ENCODE data around the gene TMEM247. TPM values are rescaled to one million over a fixed set of nuclear protein-coding genes. Genes with fewer than 3 reads are reported as not detected.

The TMEM247 gene
- total and polyA plus RNA-seq, 10 donors = not detected

GRCh38 chr2:46493241-46493970 lies 14.0 kb downstream of the TMEM247 start:
- no peak overlapping the region for H3K27ac ChIP-seq
- no peak for DNase-seq
- intact Hi-C loops (cut with DNase I; ENCODE audit: low total_unique reads) = no loop called here
- H3K4me3 ChIP-seq = no peak overlapping the region
- WGBS, 5 donors = 46 to 68% (median 63%) methylated on average over 8 of the region's 8 CpGs
- no peak for TF ChIP-seq POLR2A (IDR thresholded peaks at IDR 0.05)
- no peak for TF ChIP-seq CTCF (IDR thresholded peaks at IDR 0.05 in 8 of 11, conservative IDR thresholded peaks at IDR 0.05 in 3 of 11)
- no peak for TF ChIP-seq POLR2AphosphoS5 (IDR thresholded peaks at IDR 0.05)
- no peaks in the 10 kb centered on the region for H3K36me3 ChIP-seq
- H3K4me1 ChIP-seq = peaks cover 9 to 43% (median 23%) of the 10 kb centered on the region in 6 donors
- no peaks in the 10 kb centered on the region for H3K9me3 ChIP-seq
- H3K27me3 ChIP-seq (replicated peaks in 1 of 7) = no peaks in the 10 kb centered on the region

GRCh38 chr2:46493971-46494250 lies 14.5 kb downstream of the TMEM247 start:
- intact Hi-C loops (cut with DNase I; ENCODE audit: low total_unique reads) = no loop called here
- H3K27ac ChIP-seq = no peak overlapping the region
- TF ChIP-seq POLR2AphosphoS5 (IDR thresholded peaks at IDR 0.05) = no peak
- TF ChIP-seq POLR2A (IDR thresholded peaks at IDR 0.05) = no peak
- TF ChIP-seq CTCF (IDR thresholded peaks at IDR 0.05 in 8 of 11, conservative IDR thresholded peaks at IDR 0.05 in 3 of 11) = no peak
- 73 to 87% (median 80%) methylated on average over 4 of the region's 4 CpGs for WGBS, 5 donors
- no peak for DNase-seq
- H3K9me3 ChIP-seq = no peaks in the 10 kb centered on the region
- H3K27me3 ChIP-seq (replicated peaks in 1 of 7) = no peaks in the 10 kb centered on the region
- H3K4me1 ChIP-seq = peaks cover 9 to 43% (median 22%) of the 10 kb centered on the region in 6 donors
- H3K4me3 ChIP-seq = no peak overlapping the region
- H3K36me3 ChIP-seq = no peaks in the 10 kb centered on the region

GRCh38 chr2:46494596-46494995 lies 15.2 kb downstream of the TMEM247 start:
- 80 to 97% (median 84%) methylated on average over 4 of the region's 4 CpGs for WGBS, 5 donors
- no peak for DNase-seq
- intact Hi-C loops (cut with DNase I; ENCODE audit: low total_unique reads) = no loop called here
- no peaks in the 10 kb centered on the region for H3K9me3 ChIP-seq
- no peaks in the 10 kb centered on the region for H3K27me3 ChIP-seq (replicated peaks in 1 of 7)
- H3K4me1 ChIP-seq = peaks cover 9 to 43% (median 24%) of the 10 kb centered on the region in 6 donors
- no peak overlapping the region for H3K27ac ChIP-seq
- H3K4me3 ChIP-seq = no peak overlapping the region
- no peak for TF ChIP-seq POLR2A (IDR thresholded peaks at IDR 0.05)
- TF ChIP-seq CTCF (IDR thresholded peaks at IDR 0.05 in 8 of 11, conservative IDR thresholded peaks at IDR 0.05 in 3 of 11) = no peak
- H3K36me3 ChIP-seq = no peaks in the 10 kb centered on the region

DNA sequence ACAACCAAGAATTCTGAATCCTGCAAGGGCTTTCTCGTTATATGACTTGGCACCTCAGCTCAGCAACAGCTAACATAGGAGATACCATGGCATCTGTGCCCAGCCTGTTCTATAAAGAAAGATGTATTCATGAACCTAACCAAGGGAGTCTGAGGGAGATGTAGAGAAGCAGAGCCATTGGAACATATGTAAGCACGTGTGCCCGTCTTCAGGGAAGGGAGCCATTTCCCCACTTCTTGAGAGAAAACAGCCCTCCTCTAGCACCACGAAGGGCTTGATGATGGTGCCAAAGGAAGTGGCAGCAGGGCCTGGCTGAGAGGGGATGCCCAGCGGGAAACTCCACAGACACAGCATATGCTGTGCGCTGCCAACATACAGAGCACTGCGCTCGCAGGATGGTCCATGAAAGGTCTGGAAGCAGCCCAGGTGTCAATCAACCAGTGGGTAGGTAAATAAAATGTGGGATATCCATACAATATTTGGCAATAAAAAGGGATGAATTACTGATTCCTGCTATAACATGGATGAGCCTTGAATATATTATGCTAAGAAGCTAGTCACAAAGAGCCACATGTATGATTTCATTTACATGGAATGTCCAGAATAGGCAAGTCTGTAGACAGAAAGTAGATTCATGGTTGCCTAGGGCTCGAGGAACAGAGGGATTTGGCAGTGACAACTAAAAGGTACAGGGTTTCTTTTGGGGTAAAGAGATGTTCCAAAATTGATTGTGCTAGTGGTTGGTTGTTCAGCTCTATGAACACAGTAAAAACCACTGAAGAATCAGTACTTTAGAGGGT lies 16.1 kb downstream of the TMEM247 start:
- intact Hi-C loops (cut with DNase I; ENCODE audit: low total_unique reads) = no loop called here
- Histone ChIP-seq H3K36me3 (no peaks in the 10 kb centered on the region), H3K4me3 (no peak overlapping the region), H3K27ac (no peak overlapping the region), H3K27me3 (replicated peaks in 1 of 7) (no peaks in the 10 kb centered on the region), H3K9me3 (no peaks in the 10 kb centered on the region), H3K4me1 (peaks cover 3 to 41% (median 19%) of the 10 kb centered on the region in 6 donors)
- DNase-seq = no peak
- WGBS, 5 donors = 88 to 93% (median 89%) methylated on average over 9 of the region's 9 CpGs
- TF ChIP-seq POLR2AphosphoS5 (IDR thresholded peaks at IDR 0.05) (no peak), POLR2A (IDR thresholded peaks at IDR 0.05) (no peak), CTCF (IDR thresholded peaks at IDR 0.05 in 8 of 11, conservative IDR thresholded peaks at IDR 0.05 in 3 of 11) (no peak)
